Effector CD8-positive, alpha-beta T cell (primary cell): ENCODE results near the gene GADD45B.
"Not testable (repeated sequence)": the region's sequence is repeated elsewhere in the genome, so short reads cannot be mapped to it uniquely, and the experiment has no call there.

Source experiments
- DNase-seq: peaks from one replicate; lab custom pipeline; 2025; lab: John Stamatoyannopoulos, UW

The GADD45B gene

GRCh38 chr19:2514981-2515518 lies 39.1 kb downstream of the GADD45B start:
- DNase-seq, result no peak

- no peak for DNase-seq
These were observed 40.8 kb downstream of the GADD45B start for GRCh38 chr19:2516727-2517126.

- DNase-seq, result no peak
These were observed 42.1 kb downstream of the GADD45B start for GRCh38 chr19:2517881-2518601.

GRCh38 chr19:2518856-2519255 lies 42.9 kb downstream of the GADD45B start:
- DNase-seq, result not testable (repeated sequence)

- DNase-seq, result no peak
These were observed 43.6 kb downstream of the GADD45B start for GRCh38 chr19:2519482-2519881.

GRCh38 chr19:2523630-2524311 lies 47.8 kb downstream of the GADD45B start:
- no peak for DNase-seq

GRCh38 chr19:2524361-2524839 lies 48.5 kb downstream of the GADD45B start:
- no peak for DNase-seq

GRCh38 chr19:2524840-2525723 lies 49.2 kb downstream of the GADD45B start:
- no peak for DNase-seq

GRCh38 chr19:2527171-2527570 lies 51.2 kb downstream of the GADD45B start:
- DNase-seq, result no peak

GRCh38 chr19:2527686-2528085 lies 51.8 kb downstream of the GADD45B start:
- DNase-seq, result no peak
